NCI-H128 (cell line): ENCODE data around the gene CHST8.

Source experiments
- DNase-seq: peaks from one replicate; lab custom pipeline; 2025; ENCODE audit not compliant: unreplicated experiment; lab: John Stamatoyannopoulos, UW

Gene CHST8

DNA sequence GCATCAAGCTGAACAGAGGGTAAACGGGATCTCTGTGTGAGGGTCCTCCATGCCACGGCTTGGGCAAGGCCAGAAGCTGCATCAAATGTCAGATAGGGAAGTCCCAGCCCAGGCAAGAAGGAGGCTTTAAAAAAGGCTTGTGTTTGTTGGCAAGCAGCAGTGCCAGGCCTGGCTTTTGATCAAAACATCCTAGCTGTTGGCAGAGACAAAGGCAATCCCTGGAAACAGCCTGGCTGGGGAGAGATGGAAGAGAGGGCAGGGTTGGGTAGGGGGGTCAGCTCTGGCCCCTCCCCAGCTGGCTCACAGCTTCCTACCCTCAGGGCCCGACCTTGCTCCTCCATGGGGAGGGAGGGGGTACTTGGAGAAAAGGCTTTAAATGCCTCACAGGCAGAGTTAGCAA, 113.2 kb downstream of the CHST8 start:
- DNase-seq, result no peak

GRCh38 chr19:33736158-33736557, 114.4 kb downstream of the CHST8 start:
- DNase-seq, result no peak

DNA sequence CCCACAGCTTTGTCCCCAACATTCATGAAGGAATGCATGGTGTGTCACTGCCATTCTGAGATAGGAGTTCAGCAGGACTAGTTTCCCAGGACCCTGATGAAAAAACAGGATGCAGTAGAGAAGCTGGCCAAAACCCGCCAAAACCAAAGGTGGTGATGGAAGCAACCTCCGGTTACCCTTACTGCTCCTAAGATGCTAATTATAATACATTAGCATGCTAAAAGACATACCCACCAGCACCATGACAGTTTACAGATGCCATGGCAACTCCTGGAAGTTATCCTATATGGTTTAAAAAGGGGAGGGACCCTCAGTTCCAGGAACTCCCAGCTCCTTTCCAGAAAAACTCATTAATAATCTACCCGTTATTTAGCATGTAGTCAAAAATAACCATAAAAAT, 115.0 kb downstream of the CHST8 start:
- no peak for DNase-seq

GRCh38 chr19:33737681-33738371, 116.1 kb downstream of the CHST8 start:
- no peak for DNase-seq

- no peak for DNase-seq
These were observed 119.2 kb downstream of the CHST8 start for GRCh38 chr19:33740811-33741396.

GRCh38 chr19:33745297-33745696, 123.5 kb downstream of the CHST8 start:
- no peak for DNase-seq

GRCh38 chr19:33746159-33746558, 124.4 kb downstream of the CHST8 start:
- DNase-seq, result no peak

DNA sequence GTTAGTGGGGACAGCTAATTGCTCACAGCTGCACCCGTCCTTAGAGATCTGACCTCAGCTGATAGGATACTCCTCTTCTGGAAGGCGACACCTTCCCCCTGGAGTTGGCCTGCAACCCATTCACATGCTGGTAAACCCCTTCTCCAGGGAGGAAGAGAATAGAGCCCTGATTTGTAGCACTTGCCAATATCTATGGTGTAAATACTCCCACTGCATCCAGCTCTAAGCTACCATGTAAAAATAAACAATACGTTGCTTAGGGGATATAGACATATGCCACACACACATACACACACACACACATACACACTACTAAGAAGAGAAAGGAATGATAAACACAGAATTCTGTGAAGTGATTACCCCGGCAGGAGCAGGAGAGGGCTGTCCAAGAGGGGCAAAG, 125.5 kb downstream of the CHST8 start:
- no peak for DNase-seq

GRCh38 chr19:33748231-33748630, 126.5 kb downstream of the CHST8 start:
- no peak for DNase-seq

- DNase-seq, result no peak
These were observed 127.3 kb downstream of the CHST8 start for GRCh38 chr19:33749016-33749415.

DNA sequence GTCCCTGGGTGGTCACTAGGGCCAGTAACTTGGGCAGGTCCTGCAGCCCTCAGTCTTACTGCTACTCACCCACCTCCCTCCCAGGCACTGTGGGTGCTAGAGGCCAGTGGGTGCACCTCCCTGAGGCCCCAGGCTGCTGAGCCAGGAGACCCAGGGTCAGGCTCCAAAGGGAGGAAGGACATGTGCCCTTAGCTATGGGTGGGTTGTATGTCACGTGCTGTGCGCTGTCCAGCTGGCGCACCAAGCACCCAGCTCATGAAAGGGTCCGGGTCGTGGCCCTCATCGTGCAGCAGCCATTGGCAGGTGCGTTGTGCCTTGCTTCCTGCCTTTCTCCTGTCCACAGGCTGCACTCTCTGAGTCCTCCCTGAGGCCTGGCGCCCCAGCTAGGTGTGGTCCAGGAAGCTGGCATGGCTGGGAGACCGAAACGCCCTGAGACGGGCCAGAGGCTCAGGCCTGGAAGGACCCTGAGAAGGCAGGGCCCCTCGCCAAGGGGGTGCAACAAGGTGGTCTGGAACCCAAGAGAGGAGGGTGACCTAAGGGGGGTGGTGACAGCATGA, 127.9 kb downstream of the CHST8 start:
- no peak for DNase-seq

GRCh38 chr19:33750587-33751435, 129.1 kb downstream of the CHST8 start:
- DNase-seq, result no peak

- no peak for DNase-seq
These were observed 129.7 kb downstream of the CHST8 start for GRCh38 chr19:33751436-33751770.

GRCh38 chr19:33752018-33752800, 130.5 kb downstream of the CHST8 start:
- no peak for DNase-seq

DNA sequence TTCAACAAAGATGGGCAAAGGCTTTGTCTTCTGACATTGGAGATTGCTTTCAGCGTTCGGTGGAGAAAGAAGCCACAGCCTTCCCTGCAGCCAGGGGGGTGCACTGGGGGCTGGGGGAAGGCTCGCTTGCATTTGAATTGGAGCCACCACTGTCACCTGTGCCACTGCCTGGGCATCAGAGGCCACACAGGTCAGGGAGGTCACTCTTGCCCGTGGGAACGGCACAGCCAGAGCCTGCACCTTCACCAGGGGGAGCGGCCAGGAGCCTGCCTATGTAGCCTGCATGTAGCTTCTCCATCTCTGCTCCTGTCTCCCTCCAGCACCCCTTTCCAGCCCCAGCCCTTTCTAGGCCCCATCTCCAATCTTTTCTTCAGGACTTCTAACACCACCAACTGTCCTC, 131.2 kb downstream of the CHST8 start:
- DNase-seq, result no peak

DNA sequence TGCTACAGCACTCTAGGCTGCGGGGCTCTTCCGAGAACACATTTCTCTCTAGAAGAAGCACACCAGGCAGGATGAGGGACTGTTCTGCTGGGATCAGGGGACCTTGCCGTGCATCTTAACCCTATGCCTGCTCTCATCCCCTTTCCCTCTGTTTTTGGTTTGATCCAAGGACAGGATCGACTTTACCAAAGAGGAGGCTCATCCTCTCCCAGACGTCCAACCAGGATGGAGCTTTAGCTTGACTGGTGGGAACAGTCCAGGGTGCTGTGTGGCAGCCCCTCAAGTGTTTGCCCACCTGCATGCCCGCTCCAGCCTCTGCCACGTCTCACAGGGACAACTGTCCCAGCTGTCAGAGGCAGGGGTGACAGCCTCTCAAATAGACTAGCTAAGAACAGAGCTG, 132.6 kb downstream of the CHST8 start:
- no peak for DNase-seq

- DNase-seq, result no peak
These were observed 133.6 kb downstream of the CHST8 start for GRCh38 chr19:33755099-33756035.

DNA sequence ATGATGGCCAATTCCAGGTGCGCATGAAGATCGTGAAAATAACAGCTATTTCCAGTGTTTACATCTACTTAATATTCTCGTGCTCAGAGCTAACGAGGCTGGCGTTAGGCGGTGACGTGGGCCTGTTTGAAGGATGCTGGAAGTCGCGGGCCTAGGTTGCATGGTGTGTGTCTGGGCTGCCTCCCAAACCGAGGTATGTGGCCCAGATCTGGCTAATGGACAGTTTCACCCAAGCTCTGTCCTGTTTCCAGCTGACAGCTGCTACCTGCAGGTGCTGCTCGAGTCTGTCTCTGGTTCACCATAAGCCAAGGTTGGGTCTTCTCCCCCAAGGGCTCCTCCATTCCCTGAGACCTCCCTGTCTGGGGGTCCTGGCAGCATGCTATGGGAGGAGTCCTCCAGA, 134.4 kb downstream of the CHST8 start:
- DNase-seq, result no peak

DNA sequence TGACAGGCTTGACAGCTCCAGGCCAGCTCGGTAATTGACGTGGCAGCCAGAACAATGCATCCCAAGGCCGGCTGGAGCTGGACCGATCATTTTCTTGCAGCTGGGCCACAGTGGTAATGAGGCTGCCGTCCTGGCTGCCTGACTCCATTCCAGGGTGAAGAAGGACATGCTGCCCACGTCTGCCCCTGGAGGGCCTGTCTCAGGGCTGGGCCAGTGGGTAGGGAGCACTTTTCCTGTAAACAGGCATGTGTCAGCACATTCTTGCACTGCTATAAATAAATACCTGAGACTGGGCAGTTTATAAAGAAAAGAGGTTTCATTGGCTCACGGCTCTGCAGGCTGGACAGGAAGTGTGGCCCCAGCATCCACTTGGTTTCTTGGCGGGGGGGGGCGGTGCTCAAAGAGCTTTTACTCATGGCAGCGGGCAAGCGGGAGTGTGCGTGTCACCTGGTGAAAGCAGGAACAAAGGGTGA, 136.8 kb downstream of the CHST8 start:
- no peak for DNase-seq

DNA sequence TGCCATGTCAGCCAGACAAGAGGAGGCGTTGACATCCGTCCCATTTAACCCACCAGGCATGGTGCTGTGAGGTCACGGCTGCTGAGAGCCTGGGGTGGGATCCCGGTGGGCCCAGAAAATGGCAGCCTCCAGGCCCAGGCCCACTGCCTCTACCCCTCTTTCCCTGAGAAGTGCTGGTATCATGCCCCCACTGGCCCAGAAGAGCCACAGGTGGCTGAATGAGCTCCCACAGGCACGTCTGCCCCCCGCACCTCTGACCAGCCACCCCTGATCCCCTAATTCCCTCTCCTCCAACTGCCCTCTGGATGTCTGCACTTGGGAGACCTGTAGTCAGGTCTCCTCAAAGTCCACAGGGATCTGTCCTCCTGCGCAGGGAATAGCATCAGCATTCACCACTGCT, 137.6 kb downstream of the CHST8 start:
- no peak for DNase-seq
